ENCODE measurements around the gene PNLIPRP1.

GRCh38 chr10:116599991-116600390 lies 9.2 kb downstream of the PNLIPRP1 start:
- TF ChIP-seq POLR2AphosphoS5 (IDR thresholded peaks at IDR 0.05) = no peak
- no peak for TF ChIP-seq EP300 (IDR thresholded peaks at IDR 0.05)
- TF ChIP-seq POLR2A (IDR thresholded peaks at IDR 0.05) = no peak
- TF ChIP-seq CTCF (IDR thresholded peaks at IDR 0.05) = no peak
